H9 (cell line): ENCODE results near the gene TEX44. TPM values are rescaled to one million over a fixed set of nuclear protein-coding genes. Genes with fewer than 3 reads are reported as not detected.

Source experiments
- DNase-seq: peaks from one replicate; pipeline ENCODE4 v3.0.0-alpha.2; 2017
- H2AFZ ChIP-seq: one replicate; pipeline ENCODE4 v1.6.1; 2013; ENCODE audit warnings: mild to moderate bottlenecking, low read length, control low read depth, moderate library complexity
- H2AK5ac ChIP-seq: 2 replicates; pipeline ENCODE4 v1.6.1; 2013; ENCODE audit warnings: low read length, control low read depth, mixed read lengths; ENCODE audit not compliant: insufficient read length
- H2BK120ac ChIP-seq: one replicate; pipeline ENCODE4 v1.6.1; 2013; ENCODE audit warnings: low read depth, mild to moderate bottlenecking, low read length, control low read depth, inconsistent platforms; ENCODE audit not compliant: poor library complexity, severe bottlenecking
- H2BK12ac ChIP-seq: 2 replicates; pipeline ENCODE4 v1.6.1; 2013; ENCODE audit warnings: low read length, control low read depth, mixed read lengths, low read depth; ENCODE audit not compliant: insufficient read length
- H2BK15ac ChIP-seq: 2 replicates; pipeline ENCODE4 v1.6.1; 2013; ENCODE audit warnings: low read depth, low read length, control low read depth
- H2BK20ac ChIP-seq: one replicate; pipeline ENCODE4 v1.6.1; 2013; ENCODE audit warnings: low read depth, mild to moderate bottlenecking, low read length, control low read depth, inconsistent platforms; ENCODE audit not compliant: poor library complexity, severe bottlenecking
- H2BK5ac ChIP-seq: 2 replicates; pipeline ENCODE4 v1.6.1; 2013; ENCODE audit warnings: low read length, control low read depth, mixed read lengths; ENCODE audit not compliant: insufficient read length
- H3K14ac ChIP-seq: 2 replicates; pipeline ENCODE4 v1.6.1; 2013; ENCODE audit warnings: low read length, control low read depth; ENCODE audit not compliant: insufficient read depth
- H3K18ac ChIP-seq: 2 replicates; pipeline ENCODE4 v1.6.1; 2013; ENCODE audit warnings: low read depth, mild to moderate bottlenecking, mixed read lengths, low read length, control low read depth; ENCODE audit not compliant: insufficient read length
- H3K23ac ChIP-seq: 2 replicates; pipeline ENCODE4 v1.6.1; 2013; ENCODE audit warnings: low read length, control low read depth, mixed read lengths, low read depth; ENCODE audit not compliant: insufficient read length
- H3K23me2 ChIP-seq: 2 replicates; pipeline ENCODE4 v1.6.1; 2013; ENCODE audit warnings: low read depth, mild to moderate bottlenecking, mixed read lengths, low read length, control low read depth; ENCODE audit not compliant: insufficient read length, poor library complexity, severe bottlenecking
- H3K27ac ChIP-seq: 2 replicates; pipeline ENCODE4 v1.5.1; 2013; ENCODE audit warnings: low read length, control low read depth, mixed read lengths, low read depth; ENCODE audit not compliant: insufficient read length
- H3K27me3 ChIP-seq: 2 replicates; pipeline ENCODE4 v1.6.1; 2013; ENCODE audit warnings: low read length, control low read depth, inconsistent platforms; ENCODE audit not compliant: insufficient read depth
- H3K4ac ChIP-seq: 2 replicates; pipeline ENCODE4 v1.6.1; 2013; ENCODE audit warnings: low read depth, mild to moderate bottlenecking, control low read depth, inconsistent platforms, low read length, moderate library complexity
- H3K4me1 ChIP-seq: 2 replicates; pipeline ENCODE4 v1.6.1; 2013; ENCODE audit warnings: low read length, control low read depth, inconsistent platforms; ENCODE audit not compliant: insufficient read depth
- H3K4me2 ChIP-seq: 2 replicates; pipeline ENCODE4 v1.6.1; 2013; ENCODE audit warnings: low read length, control low read depth, mixed read lengths; ENCODE audit not compliant: insufficient read length, insufficient read depth
- H3K56ac ChIP-seq: 2 replicates; pipeline ENCODE4 v1.6.1; 2013; ENCODE audit warnings: low read depth, mild to moderate bottlenecking, mixed read lengths, low read length, control low read depth; ENCODE audit not compliant: insufficient read length
- H3K79me1 ChIP-seq: 2 replicates; pipeline ENCODE4 v1.6.1; 2013; ENCODE audit warnings: low read depth, mild to moderate bottlenecking, moderate library complexity, low read length, control low read depth, inconsistent platforms; ENCODE audit not compliant: insufficient read depth, poor library complexity, severe bottlenecking
- H3K79me2 ChIP-seq: 2 replicates; pipeline ENCODE4 v1.6.1; 2013; ENCODE audit warnings: low read length, control low read depth, inconsistent platforms; ENCODE audit not compliant: insufficient read depth
- H3K9ac ChIP-seq: 2 replicates; pipeline ENCODE4 v1.6.1; 2013; ENCODE audit warnings: low read length, control low read depth, mixed read lengths; ENCODE audit not compliant: insufficient read length; ENCODE audit errors: extremely low read depth
- H3K9me3 ChIP-seq: one replicate; pipeline ENCODE4 v1.6.1; 2013; ENCODE audit warnings: low read depth, low read length, inconsistent platforms; ENCODE audit not compliant: control insufficient read depth
- H3T11ph ChIP-seq: one replicate; pipeline ENCODE4 v1.6.1; 2013; ENCODE audit warnings: mild to moderate bottlenecking, low read length, control low read depth, inconsistent platforms
- H4K20me1 ChIP-seq: one replicate; pipeline ENCODE4 v1.6.1; 2013; ENCODE audit not compliant: control insufficient read depth, insufficient read length, insufficient read depth
- H4K5ac ChIP-seq: 2 replicates; pipeline ENCODE4 v1.6.1; 2013; ENCODE audit warnings: low read depth, mild to moderate bottlenecking, mixed read lengths, low read length, control low read depth; ENCODE audit not compliant: insufficient read length
- H4K8ac ChIP-seq: replicated peaks from 2 replicates; pipeline ENCODE4 v1.6.1; 2013; ENCODE audit warnings: low read length, control low read depth, mixed read lengths, low read depth; ENCODE audit not compliant: insufficient read length
- H4K91ac ChIP-seq: 2 replicates; pipeline ENCODE4 v1.6.1; 2013; ENCODE audit warnings: low read depth, mild to moderate bottlenecking, moderate library complexity, mixed read lengths, low read length, control low read depth; ENCODE audit not compliant: insufficient read length
- H3K27ac Mint-ChIP-seq, 3 experiments: 2 replicates in 2 of 3; 3 replicates in 1 of 3; pipeline ENCODE4 v1.8.0; 2020 to 2021; ENCODE audit warnings: mixed read lengths in 3 of 3, mild to moderate bottlenecking in 1 of 3, moderate library complexity in 1 of 3
- H3K27me3 Mint-ChIP-seq: 2 replicates; pipeline ENCODE4 v1.8.0; 2021; ENCODE audit warnings: low read depth, mild to moderate bottlenecking, moderate library complexity, mixed read lengths
- H3K36me3 Mint-ChIP-seq, 3 experiments: 2 replicates in 2 of 3; 3 replicates in 1 of 3; pipeline ENCODE4 v1.8.0; 2020 to 2021; ENCODE audit warnings: low read depth in 3 of 3, mixed read lengths in 3 of 3; ENCODE audit not compliant: insufficient read depth in 1 of 3
- H3K4me1 Mint-ChIP-seq, 2 experiments: 2 replicates each; pipeline ENCODE4 v1.8.0; 2020; ENCODE audit warnings: mixed read lengths in 2 of 2
- H3K4me3 Mint-ChIP-seq, 2 experiments: 2 replicates in 1 of 2; 3 replicates in 1 of 2; pipeline ENCODE4 v1.8.0; 2020 to 2021; ENCODE audit warnings: mild to moderate bottlenecking in 2 of 2, mixed read lengths in 2 of 2, moderate library complexity in 1 of 2
- H3K9me3 Mint-ChIP-seq, 2 experiments: 2 replicates in 1 of 2; 3 replicates in 1 of 2; pipeline ENCODE4 v1.8.0; 2020; ENCODE audit warnings: mild to moderate bottlenecking in 2 of 2, mixed read lengths in 2 of 2, moderate library complexity in 1 of 2
- WGBS: extraction: QIAGEN DNeasy Blood & Tissue Kit; methylation state at CpG from one replicate; pipeline ENCODE4 v1.1.7; 2013; ENCODE audit warnings: missing lambda C conversion rate, low lambda C conversion rate, mixed read lengths; ENCODE audit not compliant: insufficient read length; ENCODE audit errors: extremely low coverage; 5-methylcytosine and 5-hydroxymethylcytosine counted together
- total RNA-seq: library from RNA; stranded (reverse); gene quantifications from 2 replicates; pipeline ENCODE4 v1.2.1, GENCODE V29; 2021
- TF ChIP-seq, protein P1 (sequence below): fragments of 200-600 bp; sonication (generic); conservative IDR thresholded peaks from 3 replicates; pipeline ENCODE4 v1.8.0; 2021; ENCODE audit warnings: antibody characterized with exemption, mild to moderate bottlenecking

The TEX44 gene
- total RNA-seq, 1 experiment from 2014 or later = not detected

DNA sequence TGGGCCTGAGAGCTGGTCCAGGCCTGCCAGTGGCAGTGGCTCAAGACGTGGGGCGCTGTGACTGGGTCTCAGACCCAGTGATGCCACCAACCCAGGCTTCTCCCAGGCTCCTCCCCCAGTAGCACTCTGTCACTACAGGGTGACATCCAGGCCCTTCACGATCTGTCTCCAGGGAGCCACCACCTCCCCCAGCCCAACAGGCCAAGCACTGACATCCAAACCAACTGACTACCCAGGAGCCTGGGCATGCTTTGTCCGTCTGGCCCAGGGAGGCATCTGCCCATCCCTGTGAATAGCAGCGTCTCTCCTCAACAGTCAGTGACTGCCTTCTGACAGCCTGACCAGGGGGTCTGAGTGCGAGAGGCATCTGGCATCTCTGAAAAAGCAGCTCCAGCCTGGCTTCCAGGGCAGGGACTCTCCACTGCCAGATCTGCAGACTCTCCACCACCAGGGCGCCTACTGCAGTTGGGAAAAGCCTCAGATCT is 13.0 kb downstream of the TEX44 start:
- H3K27ac ChIP-seq = no peak overlapping the region
- H2AFZ ChIP-seq = no peak overlapping the region
- peak overlapping the region; percentile 78; the same call in 1 of the 2 replicates for H3K4ac ChIP-seq
- no peak overlapping the region for H2BK15ac ChIP-seq
- H3K4me2 ChIP-seq = no peak overlapping the region
- 0 out of 2 replicates have a peak overlapping the region, but pooled peaks have one; percentile 87 for H3K14ac ChIP-seq
- peaks cover 36 to 42% of the 10 kb centered on the region in 2 experiments for H3K4me1 Mint-ChIP-seq
- H2BK20ac ChIP-seq = no peak overlapping the region
- H3K9me3 ChIP-seq = no peaks in the 10 kb centered on the region
- peak overlapping the region; percentile 45 to 68 for H3K4me3 Mint-ChIP-seq
- H3K36me3 Mint-ChIP-seq = peaks cover 0 to 1% (median 0%) of the 10 kb centered on the region in 3 experiments; a peak in 2 of 7 replicates
- H3K27me3 Mint-ChIP-seq = no peaks in the 10 kb centered on the region; the same call in none of the 2 replicates
- DNase-seq = no peak
- H4K91ac ChIP-seq = peak overlapping the region; percentile 68
- peak overlapping the region in 2 of 3 experiments; percentile 59 to 96; a peak in 5 of 7 replicates for H3K27ac Mint-ChIP-seq
- H2AK5ac ChIP-seq = no peak overlapping the region
- no CpG with 5 or more reads among the region's 7 CpGs for WGBS
- no peak overlapping the region for H2BK120ac ChIP-seq
- peak overlapping the region; percentile 98 for H3K18ac ChIP-seq
- no peaks in the 10 kb centered on the region; a peak in 1 of 5 replicates for H3K9me3 Mint-ChIP-seq
- H3K23me2 ChIP-seq = no peaks in the 10 kb centered on the region
- no peak overlapping the region for H3K9ac ChIP-seq
- no peak overlapping the region for H2BK12ac ChIP-seq
- no peaks in the 10 kb centered on the region for H4K20me1 ChIP-seq
- no peak overlapping the region for H4K8ac ChIP-seq
- no peak overlapping the region for H3K56ac ChIP-seq
- no peak overlapping the region for H2BK5ac ChIP-seq
- H4K5ac ChIP-seq = no peak overlapping the region
- H3K79me1 ChIP-seq = no peaks in the 10 kb centered on the region
- H3K27me3 ChIP-seq = no peaks in the 10 kb centered on the region
- H3K4me1 ChIP-seq = no peaks in the 10 kb centered on the region; the same call in 1 of the 2 replicates
- H3K23ac ChIP-seq = no peak overlapping the region
- H3T11ph ChIP-seq = no peak overlapping the region
- H3K79me2 ChIP-seq = no peaks in the 10 kb centered on the region
- TF ChIP-seq, protein P1, sequence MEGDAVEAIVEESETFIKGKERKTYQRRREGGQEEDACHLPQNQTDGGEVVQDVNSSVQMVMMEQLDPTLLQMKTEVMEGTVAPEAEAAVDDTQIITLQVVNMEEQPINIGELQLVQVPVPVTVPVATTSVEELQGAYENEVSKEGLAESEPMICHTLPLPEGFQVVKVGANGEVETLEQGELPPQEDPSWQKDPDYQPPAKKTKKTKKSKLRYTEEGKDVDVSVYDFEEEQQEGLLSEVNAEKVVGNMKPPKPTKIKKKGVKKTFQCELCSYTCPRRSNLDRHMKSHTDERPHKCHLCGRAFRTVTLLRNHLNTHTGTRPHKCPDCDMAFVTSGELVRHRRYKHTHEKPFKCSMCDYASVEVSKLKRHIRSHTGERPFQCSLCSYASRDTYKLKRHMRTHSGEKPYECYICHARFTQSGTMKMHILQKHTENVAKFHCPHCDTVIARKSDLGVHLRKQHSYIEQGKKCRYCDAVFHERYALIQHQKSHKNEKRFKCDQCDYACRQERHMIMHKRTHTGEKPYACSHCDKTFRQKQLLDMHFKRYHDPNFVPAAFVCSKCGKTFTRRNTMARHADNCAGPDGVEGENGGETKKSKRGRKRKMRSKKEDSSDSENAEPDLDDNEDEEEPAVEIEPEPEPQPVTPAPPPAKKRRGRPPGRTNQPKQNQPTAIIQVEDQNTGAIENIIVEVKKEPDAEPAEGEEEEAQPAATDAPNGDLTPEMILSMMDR = 0 out of 3 replicates have a peak, but pooled peaks have one; percentile 11
